ENCODE results near the gene KLHL22. TPM values are rescaled to one million over a fixed set of nuclear protein-coding genes. Genes with fewer than 3 reads are reported as not detected.
A peak's percentile ranks its signal among the peaks of the same experiment; 100 is the strongest.

Gene KLHL22
- total RNA-seq, 1 donor = 36.9 TPM

GRCh38 chr22:20434773-20435172 is 60.8 kb downstream of the KLHL22 start:
- Histone ChIP-seq H3K4me2 (ENCODE audit: insufficient read depth, low read length) (no peak overlapping the region), H3K27me3 (ENCODE audit: insufficient read depth, low read length) (no peaks in the 10 kb centered on the region), H3K79me2 (ENCODE audit: insufficient read depth, low read length) (peaks cover 64% of the 10 kb centered on the region), H2AFZ (ENCODE audit: low read length) (no peak overlapping the region), H3K4me3 (ENCODE audit: insufficient read depth, low read length) (no peak overlapping the region), H3K36me3 (ENCODE audit: insufficient read depth, low read length) (peaks cover 4% of the 10 kb centered on the region), H3K4me1 (ENCODE audit: insufficient read depth, low read length) (peaks cover 25% of the 10 kb centered on the region), H3K27ac (ENCODE audit: low read depth, low read length) (no peak overlapping the region), H4K20me1 (ENCODE audit: insufficient read depth, low read length) (peaks cover 63% of the 10 kb centered on the region), H3K9me3 (ENCODE audit: low read depth, low read length) (no peaks in the 10 kb centered on the region)
- TF ChIP-seq CTCF (IDR thresholded peaks at IDR 0.05; ENCODE audit: extremely low read depth, low read depth, low read length) = no peak
- DNase-seq (ENCODE audit: insufficient read length, low spot score, missing footprints) = peak; percentile 90

GRCh38 chr22:20434264-20434751 is 61.3 kb downstream of the KLHL22 start:
- Histone ChIP-seq H3K4me2 (ENCODE audit: insufficient read depth, low read length) (no peak overlapping the region), H3K36me3 (ENCODE audit: insufficient read depth, low read length) (peaks cover 6% of the 10 kb centered on the region), H2AFZ (ENCODE audit: low read length) (no peak overlapping the region), H3K4me1 (ENCODE audit: insufficient read depth, low read length) (peaks cover 24% of the 10 kb centered on the region), H3K27ac (ENCODE audit: low read depth, low read length) (no peak overlapping the region), H3K9me3 (ENCODE audit: low read depth, low read length) (no peaks in the 10 kb centered on the region), H4K20me1 (ENCODE audit: insufficient read depth, low read length) (peaks cover 60% of the 10 kb centered on the region), H3K4me3 (ENCODE audit: insufficient read depth, low read length) (no peak overlapping the region), H3K27me3 (ENCODE audit: insufficient read depth, low read length) (no peaks in the 10 kb centered on the region), H3K79me2 (ENCODE audit: insufficient read depth, low read length) (peaks cover 67% of the 10 kb centered on the region)
- peak; percentile 81 for DNase-seq (ENCODE audit: insufficient read length, low spot score, missing footprints)
- TF ChIP-seq CTCF (IDR thresholded peaks at IDR 0.05; ENCODE audit: extremely low read depth, low read depth, low read length) = no peak

GRCh38 chr22:20433686-20434241 is 61.8 kb downstream of the KLHL22 start:
- no peaks in the 10 kb centered on the region for H3K9me3 ChIP-seq (ENCODE audit: low read depth, low read length)
- TF ChIP-seq CTCF (IDR thresholded peaks at IDR 0.05; ENCODE audit: extremely low read depth, low read depth, low read length) = no peak
- no peak overlapping the region for H3K27ac ChIP-seq (ENCODE audit: low read depth, low read length)
- H3K4me1 ChIP-seq (ENCODE audit: insufficient read depth, low read length) = peaks cover 19% of the 10 kb centered on the region
- DNase-seq (ENCODE audit: insufficient read length, low spot score, missing footprints) = peak; percentile 80
- H3K4me3 ChIP-seq (ENCODE audit: insufficient read depth, low read length) = no peak overlapping the region
- H2AFZ ChIP-seq (ENCODE audit: low read length) = no peak overlapping the region
- H3K27me3 ChIP-seq (ENCODE audit: insufficient read depth, low read length) = no peaks in the 10 kb centered on the region
- H4K20me1 ChIP-seq (ENCODE audit: insufficient read depth, low read length) = peaks cover 62% of the 10 kb centered on the region
- H3K4me2 ChIP-seq (ENCODE audit: insufficient read depth, low read length) = no peak overlapping the region
- H3K36me3 ChIP-seq (ENCODE audit: insufficient read depth, low read length) = peaks cover 10% of the 10 kb centered on the region
- peaks cover 67% of the 10 kb centered on the region for H3K79me2 ChIP-seq (ENCODE audit: insufficient read depth, low read length)

DNA sequence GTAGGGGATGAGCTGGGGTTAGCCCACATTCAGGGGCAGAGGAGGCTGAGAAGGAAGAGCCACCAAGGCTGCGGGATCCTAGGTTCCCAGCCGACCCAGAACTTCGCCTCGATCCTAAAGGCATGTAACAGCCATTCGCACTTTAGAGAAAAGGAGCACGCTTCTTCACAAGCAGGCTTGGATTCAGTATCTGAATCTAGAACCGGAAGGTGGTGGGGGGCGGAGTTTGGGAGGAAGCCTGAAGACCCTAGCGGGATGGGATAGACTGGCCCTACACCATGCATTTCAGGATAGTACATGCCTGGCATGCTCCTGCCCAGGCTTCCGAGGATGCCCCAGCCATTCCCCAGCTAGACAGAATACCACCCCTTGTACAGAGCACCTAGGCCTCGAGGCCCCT is 62.4 kb downstream of the KLHL22 start:
- Histone ChIP-seq H2AFZ (ENCODE audit: low read length) (no peak overlapping the region), H3K9me3 (ENCODE audit: low read depth, low read length) (no peaks in the 10 kb centered on the region), H3K79me2 (ENCODE audit: insufficient read depth, low read length) (peaks cover 67% of the 10 kb centered on the region), H4K20me1 (ENCODE audit: insufficient read depth, low read length) (peaks cover 67% of the 10 kb centered on the region), H3K36me3 (ENCODE audit: insufficient read depth, low read length) (peaks cover 14% of the 10 kb centered on the region), H3K4me3 (ENCODE audit: insufficient read depth, low read length) (no peak overlapping the region), H3K27me3 (ENCODE audit: insufficient read depth, low read length) (no peaks in the 10 kb centered on the region), H3K27ac (ENCODE audit: low read depth, low read length) (no peak overlapping the region), H3K4me2 (ENCODE audit: insufficient read depth, low read length) (no peak overlapping the region), H3K4me1 (ENCODE audit: insufficient read depth, low read length) (peaks cover 14% of the 10 kb centered on the region)
- no peak for TF ChIP-seq CTCF (IDR thresholded peaks at IDR 0.05; ENCODE audit: extremely low read depth, low read depth, low read length)
- no peak for DNase-seq (ENCODE audit: insufficient read length, low spot score, missing footprints)
